GM18519 (cell line): ENCODE data around the gene FGD2.
"Not testable (repeated sequence)": the region's sequence is repeated elsewhere in the genome, so short reads cannot be mapped to it uniquely, and the experiment has no call there.

Experiments used
- ATAC-seq: cut with Tn5 transposase; IDR thresholded peaks from one replicate; pipeline ENCODE4 v1.9.1; 2021; ENCODE audit warnings: mild to moderate bottlenecking, moderate library complexity; ENCODE audit not compliant: unreplicated experiment, low FRiP score

FGD2 gene

DNA sequence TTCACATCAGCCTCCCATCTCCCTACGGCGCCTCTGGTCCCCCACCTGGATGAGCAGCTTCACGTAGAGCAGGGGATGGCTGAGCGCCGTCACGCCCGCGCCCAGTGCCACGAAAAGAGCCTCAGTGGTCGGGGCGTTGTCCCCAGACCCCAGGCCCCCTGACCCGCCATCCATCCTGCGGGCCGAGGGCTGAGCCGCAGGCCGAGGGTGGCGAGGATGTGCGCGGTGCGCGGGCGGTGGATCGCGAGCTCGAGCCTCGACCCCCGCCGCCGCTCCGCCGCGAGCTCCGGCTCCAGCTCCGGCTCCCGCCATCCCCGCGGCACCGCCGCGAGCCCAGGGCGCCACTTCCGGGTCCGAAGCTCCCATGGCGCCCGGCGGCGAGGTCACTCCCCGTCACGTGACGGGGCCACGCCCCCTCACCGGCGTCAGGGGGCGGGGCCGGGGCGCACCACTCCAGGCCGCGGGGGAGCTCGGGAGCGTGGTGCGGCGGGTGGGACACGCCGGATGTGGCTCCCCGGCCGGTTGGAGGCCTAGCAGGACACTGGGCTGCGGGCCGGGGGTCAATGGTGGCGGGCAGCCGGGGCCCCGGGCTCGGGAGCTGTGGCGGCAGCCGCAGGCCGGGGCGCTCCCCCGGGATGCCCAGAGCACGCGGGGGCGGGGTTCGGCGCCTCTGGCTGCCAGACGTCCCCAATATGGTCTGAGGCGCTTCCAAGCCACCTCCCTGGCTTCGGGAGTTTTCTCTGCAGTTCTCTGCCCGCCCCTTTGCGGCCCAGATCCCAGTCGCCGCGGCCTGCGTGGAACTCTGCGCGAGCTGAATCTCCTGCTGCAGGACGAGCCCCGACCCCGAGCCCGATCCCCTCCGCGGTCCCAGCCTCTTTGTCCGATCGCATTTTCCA is 19.4 kb upstream of the FGD2 start, which contains the start of gene MTCH1:
TSS of gene MTCH1 (minus strand) at position 389 of the 896 bp plus-strand sequence. CDS start at position 366, 23 bp downstream.
- ATAC-seq: peak; percentile 56

- ATAC-seq: no peak
These were observed 18.8 kb upstream of the FGD2 start for GRCh38 chr6:36986704-36987047.

- no peak for ATAC-seq
These were observed 16.2 kb upstream of the FGD2 start for GRCh38 chr6:36989264-36989663.

- not testable (repeated sequence) for ATAC-seq
These were observed 15.1 kb upstream of the FGD2 start for GRCh38 chr6:36990401-36990800.

- no peak for ATAC-seq
These were observed 7.4 kb upstream of the FGD2 start for GRCh38 chr6:36997811-36998722.

DNA sequence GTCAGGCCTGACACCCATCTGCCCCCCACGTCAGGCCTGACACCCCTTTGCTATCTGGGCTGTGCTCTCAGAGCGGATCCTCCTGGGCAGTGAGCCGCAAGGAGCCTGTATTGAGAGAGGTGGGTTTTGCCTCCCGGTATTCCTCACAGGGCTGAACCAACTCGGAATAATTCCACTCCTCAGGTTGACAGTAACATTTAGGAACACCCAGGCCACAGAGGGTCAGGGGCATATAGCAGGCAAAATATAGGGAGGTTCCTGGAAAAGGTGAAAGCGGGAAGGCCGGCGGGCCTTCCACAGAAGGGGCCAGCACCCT is 6.8 kb upstream of the FGD2 start:
- ATAC-seq: no peak

- ATAC-seq: no peak
These were observed 6.2 kb upstream of the FGD2 start for GRCh38 chr6:36999061-36999750.

DNA sequence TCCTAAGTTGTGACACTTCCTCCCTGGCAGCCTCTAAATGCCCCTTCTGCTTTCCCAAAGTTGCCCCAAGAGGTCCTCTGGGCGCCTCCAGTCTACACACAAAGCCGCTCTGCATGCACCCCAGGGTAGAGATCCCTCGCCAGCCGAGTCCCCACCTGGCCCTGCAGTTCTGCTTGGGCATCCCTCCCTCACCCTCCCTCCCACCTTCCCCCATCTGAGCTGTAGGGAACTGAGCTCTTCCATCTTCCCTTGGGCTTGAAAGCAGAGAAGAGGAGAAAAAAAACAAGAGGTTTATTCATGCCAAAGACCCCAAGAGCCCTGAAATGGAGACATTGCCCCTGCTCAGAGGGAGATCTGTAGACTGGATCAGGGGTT is 5.7 kb upstream of the FGD2 start:
- ATAC-seq: no peak

- ATAC-seq: no peak
These were observed 1.1 kb upstream of the FGD2 start for GRCh38 chr6:37004044-37004980.

- ATAC-seq: no peak
These were observed 542 bp downstream of the FGD2 start for GRCh38 chr6:37005827-37006567.

DNA sequence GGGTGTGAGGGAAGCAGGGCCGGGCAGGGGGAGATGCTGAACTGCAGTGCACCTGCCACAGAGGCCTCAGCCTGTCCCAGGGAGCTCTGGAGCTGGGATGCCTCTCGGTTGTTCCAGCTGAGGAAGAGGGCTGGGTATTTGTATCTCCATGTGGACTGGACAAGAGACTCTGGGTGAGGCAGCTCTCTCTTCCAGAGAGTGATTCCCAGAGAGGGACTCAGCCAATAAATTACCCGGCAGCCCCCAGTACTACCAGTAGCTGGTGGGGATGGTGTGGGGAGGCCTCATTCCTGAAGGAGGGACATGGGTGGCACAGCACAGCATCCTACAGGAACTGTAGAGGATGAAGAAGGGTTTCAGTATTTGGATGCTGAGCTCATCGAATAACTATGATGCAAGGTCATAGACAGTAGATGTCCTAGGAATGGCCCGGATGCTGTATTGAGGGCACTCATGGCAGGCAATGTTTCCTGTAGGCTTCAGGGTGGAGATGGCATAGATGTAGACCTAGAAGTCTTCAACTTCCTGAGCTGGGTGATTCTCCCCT is 1.4 kb downstream of the FGD2 start:
- no peak for ATAC-seq

GRCh38 chr6:37007340-37008043 is 2.0 kb downstream of the FGD2 start:
- no peak for ATAC-seq

DNA sequence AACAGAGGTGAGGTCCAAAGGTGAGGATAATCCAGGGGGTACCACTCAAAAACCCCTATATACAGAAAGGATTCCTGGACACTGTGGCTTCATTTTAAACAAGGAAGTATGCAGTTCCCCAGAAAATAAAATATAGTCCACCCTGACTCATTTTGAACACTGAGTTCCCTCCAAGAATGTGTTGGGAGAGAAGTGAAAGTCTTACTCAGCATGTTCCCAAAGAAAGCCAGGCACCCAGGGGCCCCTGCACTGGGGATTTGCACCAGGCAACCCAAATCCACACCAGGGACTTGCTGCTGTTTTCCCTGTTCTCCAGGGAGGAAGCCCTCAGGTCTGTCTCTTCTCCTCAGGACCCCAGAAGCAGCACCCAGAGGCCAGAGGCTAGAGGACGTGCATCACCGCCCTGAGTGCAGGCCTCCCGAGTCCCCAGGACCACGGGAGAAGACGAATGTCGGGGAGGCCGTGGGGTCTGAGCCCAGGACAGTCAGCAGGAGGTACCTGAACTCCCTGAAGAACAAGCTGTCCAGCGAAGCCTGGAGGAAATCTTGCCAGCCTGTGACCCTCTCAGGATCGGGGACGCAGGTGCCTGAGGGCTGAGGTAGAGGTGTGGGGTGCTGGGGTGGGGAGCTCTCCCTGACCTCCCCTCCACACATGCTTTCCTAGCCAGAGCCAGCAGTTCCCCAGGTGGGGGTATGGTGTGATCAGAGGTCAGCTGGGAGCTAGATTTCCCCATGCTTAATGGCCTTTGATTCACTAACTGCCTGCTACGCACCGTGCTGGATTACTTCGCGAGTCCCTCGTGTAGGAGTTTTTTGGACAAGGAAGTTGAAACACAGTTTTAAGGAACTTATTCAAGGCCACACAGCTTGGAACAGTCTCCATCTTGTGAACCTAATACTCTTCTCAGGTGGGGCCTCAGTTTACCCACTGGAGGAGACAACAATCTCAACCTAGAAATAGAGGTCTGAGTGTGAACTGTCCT is 3.3 kb downstream of the FGD2 start:
- ATAC-seq: no peak

DNA sequence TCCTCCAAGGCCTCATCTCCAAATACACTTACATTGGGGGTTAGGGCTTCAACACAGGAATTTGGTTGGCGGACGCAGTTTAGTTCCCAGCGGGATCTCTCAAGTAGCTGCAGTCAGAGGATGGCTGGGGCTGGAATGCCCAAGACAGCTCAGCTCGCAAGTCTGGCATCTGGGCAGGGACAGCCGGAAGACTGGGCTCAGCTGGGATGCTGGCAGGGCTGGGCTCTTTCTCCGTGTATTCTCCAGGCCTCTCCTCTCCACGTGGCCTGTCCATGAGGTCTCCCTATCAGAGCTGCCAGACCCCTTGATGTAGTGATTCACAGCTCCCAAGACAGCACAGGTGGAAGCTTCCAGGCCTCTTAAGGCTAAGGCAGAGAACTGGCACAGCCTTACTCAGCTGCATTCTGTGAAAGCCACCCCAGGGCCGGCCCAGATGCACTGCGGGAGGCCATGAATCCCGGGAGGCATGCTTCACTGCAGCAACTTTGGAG is 5.0 kb downstream of the FGD2 start:
- ATAC-seq: no peak

DNA sequence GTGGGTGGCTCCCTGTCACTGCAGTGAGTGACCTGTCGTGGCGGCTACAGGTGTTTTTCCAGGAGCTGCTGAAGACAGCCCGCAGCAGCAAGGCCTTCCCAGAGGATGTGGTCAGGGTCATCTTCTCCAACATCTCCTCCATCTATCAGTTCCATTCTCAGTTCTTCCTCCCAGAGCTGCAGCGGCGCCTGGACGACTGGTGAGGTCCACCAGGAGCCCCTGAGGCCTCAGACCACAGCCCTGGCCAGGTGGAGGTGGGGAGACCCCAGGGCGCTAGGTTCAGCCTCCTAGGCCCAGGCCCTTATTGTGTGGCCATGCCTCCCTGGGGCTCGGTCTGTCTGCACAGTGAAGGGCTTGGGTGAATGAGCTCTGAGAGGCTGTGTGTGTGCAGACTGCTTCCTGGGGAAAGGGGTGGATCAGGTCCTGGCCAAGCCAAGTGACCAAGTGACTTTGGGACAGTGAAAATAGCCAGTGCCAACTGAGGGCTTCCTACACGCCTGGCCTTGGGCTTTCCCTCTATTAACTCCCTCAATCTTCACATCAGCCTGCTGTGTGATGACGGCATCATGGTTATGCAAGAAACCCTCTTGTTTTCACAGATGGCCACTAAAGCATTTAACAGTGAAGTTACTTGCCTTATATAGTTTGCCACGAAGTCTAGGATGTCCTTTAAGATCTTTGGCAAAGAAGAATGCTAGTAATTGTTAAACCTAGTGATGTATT is 6.4 kb downstream of the FGD2 start:
- ATAC-seq: no peak
